Activated T-helper 1 cell treated with anti-CD3 and anti-CD28 coated beads, Interleukin-12 subunit alpha, Interleukin-12 subunit beta, Interleukin-2, Interleukin-4 antibody, amounts not matched to agents 30 ng/mL and 10 ng/mL and 1 ng/mL, durations not matched to agents 14 hours and 24 hours and 36 hours (primary cell): ENCODE measurements around the gene HPF1. TPM values are rescaled to one million over a fixed set of nuclear protein-coding genes. Genes with fewer than 3 reads are reported as not detected.

Source experiments
- DNase-seq: peaks from one replicate; pipeline ENCODE4 v3.0.0; 2021; ENCODE audit warnings: low spot score
- H3K27ac Mint-ChIP-seq: one replicate; pipeline ENCODE4 v1.8.0; 2021; ENCODE audit warnings: mild to moderate bottlenecking, mixed read lengths
- H3K27me3 Mint-ChIP-seq: one replicate; pipeline ENCODE4 v1.8.0; 2022; ENCODE audit warnings: mild to moderate bottlenecking, moderate library complexity, mixed read lengths; ENCODE audit not compliant: insufficient read depth
- H3K36me3 Mint-ChIP-seq: one replicate; pipeline ENCODE4 v1.8.0; 2021; ENCODE audit warnings: low read depth, mixed read lengths
- H3K4me1 Mint-ChIP-seq: one replicate; pipeline ENCODE4 v1.8.0; 2021; ENCODE audit warnings: low read depth, mixed read lengths
- H3K4me3 Mint-ChIP-seq: one replicate; pipeline ENCODE4 v1.8.0; 2021; ENCODE audit warnings: mild to moderate bottlenecking, moderate library complexity, mixed read lengths
- H3K9me3 Mint-ChIP-seq: one replicate; pipeline ENCODE4 v1.8.0; 2021; ENCODE audit warnings: mixed read lengths
- intact Hi-C: fragments of 100-400 bp; cut with micrococcal nuclease; formaldehyde crosslinking; loops from one replicate; pipeline ENCODE4 v1.15.1; 2024
- total RNA-seq: library from RNA; stranded (reverse); gene quantifications from 2 replicates; pipeline ENCODE4 v1.2.3, GENCODE V29; 2022

HPF1 gene
- total RNA-seq, 1 donor from 2014 or later = 23.4 TPM

GRCh38 chr4:169723207-169723965, 34.4 kb downstream of the HPF1 start:
- Mint-ChIP-seq H3K27ac (no peak overlapping the region), H3K4me1 (peaks cover 12% of the 10 kb centered on the region), H3K4me3 (no peak overlapping the region), H3K27me3 (no peaks in the 10 kb centered on the region), H3K36me3 (peaks cover 19% of the 10 kb centered on the region), H3K9me3 (no peaks in the 10 kb centered on the region)
- intact Hi-C loops = no loop called here
- DNase-seq = no peak

DNA sequence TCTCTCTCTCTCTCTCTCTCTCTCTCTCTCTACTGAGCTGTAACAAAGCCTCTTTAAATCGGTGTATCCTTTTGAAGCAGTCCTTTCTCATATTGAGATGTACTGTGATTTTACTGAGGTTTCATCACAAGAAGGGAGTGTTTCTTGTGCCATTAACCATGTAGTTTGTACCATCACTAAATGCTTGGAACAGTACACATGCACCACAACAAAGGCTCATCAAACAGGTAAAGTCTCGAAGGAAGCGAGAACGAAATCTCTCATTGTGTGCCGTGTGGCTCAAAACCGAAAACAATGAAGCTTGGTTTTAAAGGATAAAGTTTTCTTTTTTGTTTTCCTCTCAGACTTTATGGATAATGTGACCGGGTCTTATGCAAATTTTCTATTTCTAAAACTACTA, 37.2 kb downstream of the HPF1 start:
- Mint-ChIP-seq H3K27me3 (no peaks in the 10 kb centered on the region), H3K9me3 (no peaks in the 10 kb centered on the region), H3K27ac (no peak overlapping the region), H3K36me3 (peaks cover 21% of the 10 kb centered on the region), H3K4me3 (no peak overlapping the region), H3K4me1 (peaks cover 12% of the 10 kb centered on the region)
- intact Hi-C loops = no loop called here
- no peak for DNase-seq

DNA sequence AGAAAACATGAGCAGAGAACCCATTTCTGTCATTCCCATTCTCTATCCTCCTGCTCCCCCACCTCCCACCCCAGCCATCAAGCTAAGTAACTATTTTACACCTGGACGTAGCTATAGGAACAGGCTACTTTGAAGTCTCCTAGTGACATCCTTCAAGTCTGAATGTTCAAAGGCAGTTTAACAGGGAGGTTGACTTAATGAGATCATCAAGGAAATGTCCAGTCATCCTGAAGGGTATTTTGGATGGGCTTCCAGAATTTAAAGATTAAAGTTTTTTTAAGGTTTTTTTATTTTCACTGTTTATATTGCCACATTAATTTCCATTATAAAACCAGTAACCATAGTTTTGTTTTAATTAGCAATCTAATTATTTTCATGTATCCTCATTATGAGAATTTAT, 41.1 kb downstream of the HPF1 start:
- Mint-ChIP-seq H3K27me3 (no peaks in the 10 kb centered on the region), H3K27ac (no peak overlapping the region), H3K4me3 (no peak overlapping the region), H3K9me3 (no peaks in the 10 kb centered on the region), H3K4me1 (peaks cover 18% of the 10 kb centered on the region), H3K36me3 (peaks cover 25% of the 10 kb centered on the region)
- DNase-seq = no peak
- intact Hi-C loops = no loop called here

- H3K4me1 Mint-ChIP-seq = peaks cover 18% of the 10 kb centered on the region
- no peak overlapping the region for H3K27ac Mint-ChIP-seq
- no peaks in the 10 kb centered on the region for H3K9me3 Mint-ChIP-seq
- H3K4me3 Mint-ChIP-seq = no peak overlapping the region
- intact Hi-C loops = no loop called here
- no peaks in the 10 kb centered on the region for H3K27me3 Mint-ChIP-seq
- DNase-seq = no peak
- H3K36me3 Mint-ChIP-seq = peaks cover 22% of the 10 kb centered on the region
These were observed 41.9 kb downstream of the HPF1 start for GRCh38 chr4:169715826-169716225.

GRCh38 chr4:169707958-169708643, 49.6 kb downstream of the HPF1 start:
- Mint-ChIP-seq H3K36me3 (peaks cover 12% of the 10 kb centered on the region), H3K27me3 (no peaks in the 10 kb centered on the region), H3K27ac (no peak overlapping the region), H3K9me3 (no peaks in the 10 kb centered on the region), H3K4me3 (no peak overlapping the region), H3K4me1 (peaks cover 6% of the 10 kb centered on the region)
- DNase-seq = no peak
- intact Hi-C loops = no loop called here

DNA sequence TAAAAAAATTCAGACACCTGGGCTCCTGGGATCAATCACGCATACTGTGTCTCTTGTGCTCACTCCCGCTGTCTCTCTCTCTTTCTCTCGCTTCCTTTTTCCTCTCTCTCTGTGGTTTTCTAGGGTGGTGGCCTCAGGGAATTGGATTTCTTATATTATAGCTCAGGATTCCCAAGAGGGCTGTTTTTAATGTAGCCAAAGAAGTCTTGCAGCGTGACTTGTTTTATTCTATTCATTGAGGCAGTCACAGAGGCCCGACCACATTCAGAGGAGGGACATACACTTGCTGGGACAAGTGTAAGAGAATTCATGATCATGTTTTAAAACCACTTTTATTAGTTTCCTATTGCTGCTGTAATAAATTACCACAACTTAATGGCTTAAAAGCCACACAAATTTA, 59.4 kb downstream of the HPF1 start:
- no peak for DNase-seq
- Mint-ChIP-seq H3K36me3 (peaks cover 20% of the 10 kb centered on the region), H3K4me3 (no peak overlapping the region), H3K9me3 (no peaks in the 10 kb centered on the region), H3K27me3 (no peaks in the 10 kb centered on the region), H3K27ac (no peak overlapping the region), H3K4me1 (no peaks in the 10 kb centered on the region)
- intact Hi-C loops = no loop called here

DNA sequence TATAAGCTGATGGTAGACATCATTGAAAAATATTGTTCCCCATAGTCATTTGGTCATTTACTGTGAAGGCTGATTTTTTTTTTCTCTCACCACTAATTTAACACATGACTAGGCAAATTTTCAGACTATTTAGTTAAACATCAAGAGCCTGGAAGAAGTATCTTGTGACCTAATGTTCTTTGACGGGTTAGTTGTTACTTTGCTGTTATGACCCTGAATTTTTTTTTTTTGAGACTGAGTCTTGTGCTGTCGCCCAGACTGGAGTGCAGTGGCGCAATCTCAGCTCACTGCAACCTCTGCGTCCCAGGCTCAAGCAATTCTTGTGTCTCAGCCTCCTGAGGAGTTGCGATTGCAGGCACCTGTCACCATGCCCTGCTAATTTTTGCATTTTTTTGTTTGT, 67.0 kb downstream of the HPF1 start:
- H3K27ac Mint-ChIP-seq = no peak overlapping the region
- H3K4me3 Mint-ChIP-seq = no peak overlapping the region
- no peaks in the 10 kb centered on the region for H3K27me3 Mint-ChIP-seq
- H3K4me1 Mint-ChIP-seq = no peaks in the 10 kb centered on the region
- DNase-seq = no peak
- H3K9me3 Mint-ChIP-seq = no peaks in the 10 kb centered on the region
- peaks cover 17% of the 10 kb centered on the region for H3K36me3 Mint-ChIP-seq
- intact Hi-C loops = no loop called here

DNA sequence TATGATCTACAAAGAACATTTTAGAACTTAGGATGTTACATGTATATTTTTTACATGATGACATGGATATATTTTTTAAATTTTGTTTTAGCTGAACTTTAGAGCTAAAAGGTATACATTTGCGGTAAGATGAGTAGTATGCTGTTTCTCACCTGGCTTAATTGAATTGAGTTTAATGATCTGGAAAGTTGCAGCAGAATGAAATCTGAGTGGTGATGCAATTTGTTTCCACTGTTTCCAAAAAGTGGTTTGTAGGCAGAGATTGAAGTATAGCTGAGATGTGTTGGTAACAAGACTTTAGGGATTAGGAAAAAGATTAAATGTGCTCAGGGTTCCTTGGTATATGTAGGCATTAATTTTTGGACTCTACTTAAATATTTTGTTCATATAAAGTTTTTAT, 68.1 kb downstream of the HPF1 start:
- no peak for DNase-seq
- peaks cover 17% of the 10 kb centered on the region for H3K36me3 Mint-ChIP-seq
- H3K9me3 Mint-ChIP-seq = no peaks in the 10 kb centered on the region
- intact Hi-C loops = no loop called here
- H3K4me1 Mint-ChIP-seq = no peaks in the 10 kb centered on the region
- no peak overlapping the region for H3K27ac Mint-ChIP-seq
- H3K4me3 Mint-ChIP-seq = no peak overlapping the region
- no peaks in the 10 kb centered on the region for H3K27me3 Mint-ChIP-seq

DNA sequence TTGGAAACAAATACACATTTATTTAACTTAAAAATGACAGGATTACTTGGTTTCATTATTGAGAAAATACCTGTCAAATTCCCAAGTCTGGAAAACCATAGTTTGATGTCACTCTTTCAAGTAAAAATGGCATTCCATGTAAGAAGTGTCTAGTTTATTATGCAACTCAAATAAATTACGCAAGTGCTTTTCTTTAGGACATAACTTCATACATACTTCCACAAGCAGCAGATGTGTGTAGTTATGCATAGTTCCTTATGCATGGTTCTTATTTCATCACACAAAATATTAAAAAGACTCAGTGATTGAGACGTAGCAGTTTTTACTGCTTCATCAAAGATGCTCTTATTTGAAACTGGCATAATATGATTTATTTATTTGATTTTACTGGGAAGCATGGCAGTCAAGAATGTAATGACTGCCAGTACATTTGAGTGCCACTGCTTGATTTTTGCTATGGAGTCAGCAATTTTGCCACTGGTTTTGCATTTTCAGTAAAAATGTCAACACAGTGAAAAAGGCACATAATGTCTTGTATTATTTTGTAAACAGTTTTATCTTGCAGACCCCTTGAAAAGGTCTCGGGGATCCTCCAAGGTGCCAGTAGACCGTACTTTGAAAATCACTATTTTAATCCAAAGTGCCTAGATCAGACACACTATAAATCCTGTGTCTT, 75.2 kb downstream of the HPF1 start:
- Mint-ChIP-seq H3K4me1 (no peaks in the 10 kb centered on the region), H3K27me3 (no peaks in the 10 kb centered on the region), H3K9me3 (no peaks in the 10 kb centered on the region), H3K27ac (no peak overlapping the region), H3K36me3 (peaks cover 20% of the 10 kb centered on the region), H3K4me3 (no peak overlapping the region)
- DNase-seq = no peak
- intact Hi-C loops = no loop called here

Other genes starting within 250 kb of the HPF1 start
- gene NEK1, start 145.4 kb downstream of the HPF1 start, total RNA-seq = 9.1 and 11.6 TPM in 2 replicates
- 29.4 and 30.2 TPM in 2 replicates for gene CLCN3, start 137.4 kb downstream of the HPF1 start, total RNA-seq